Lower leg skin (tissue), 4 donors: ENCODE data around the gene SPRR2D. TPM values are rescaled to one million over a fixed set of nuclear protein-coding genes. Genes with fewer than 3 reads are reported as not detected.

ENCODE experiments used
- DNase-seq, 2 donors: peaks; one replicate each; pipeline ENCODE4 v3.0.0-alpha.2; 2019; ENCODE audit warnings: low spot score in 2 of 2
- H3K4me3 ChIP-seq: fragments of 200-600 bp; sonication (generic); 2 replicates; pipeline ENCODE4 v1.5.1; 2017; ENCODE audit warnings: mild to moderate bottlenecking, low read depth; ENCODE audit not compliant: poor library complexity, severe bottlenecking
- CTCF ChIP-seq, 3 donors: fragments of 450-650 bp; IDR thresholded peaks; one replicate each; pipeline ENCODE4 v1.5.1; 2016; ENCODE audit warnings: antibody characterized with exemption in 3 of 3, mild to moderate bottlenecking in 3 of 3, moderate library complexity in 2 of 3
- POLR2A ChIP-seq, 2 donors: fragments of 450-650 bp; IDR thresholded peaks; one replicate each; pipeline ENCODE4 v1.6.1; 2016 to 2017; ENCODE audit warnings: antibody characterized with exemption in 2 of 2, mild to moderate bottlenecking in 1 of 2, moderate library complexity in 1 of 2
- WGBS, 2 donors: methylation state at CpG; one replicate each; pipeline ENCODE4 v1.1.5; 2018; 5-methylcytosine and 5-hydroxymethylcytosine counted together
- intact Hi-C: fragments of 100-400 bp; cut with DNase I; formaldehyde crosslinking; loops from one replicate; pipeline ENCODE4 v1.15.0; 2023; ENCODE audit warnings: low total_unique reads
- total RNA-seq, 4 donors: library from RNA; depleted of rRNA; stranded (reverse); fragments of >200 nt; gene quantifications; one replicate each; pipeline ENCODE4 v1.1.0, GENCODE V29; 2016

The SPRR2D gene
- 100 to 1,000 TPM in 1 of 4 donors, 10 to 100 TPM in 1, 1 to 10 TPM in 2; 1.1 to 148 (median 20.6) TPM for total RNA-seq

- no peak within 1 kb of the TSS for H3K4me3 ChIP-seq
- no peak for DNase-seq
- no peak for TF ChIP-seq POLR2A (IDR thresholded peaks at IDR 0.05)
- TF ChIP-seq CTCF (IDR thresholded peaks at IDR 0.05): no peak
- intact Hi-C loops: no loop called here
- WGBS, 2 donors: 53 to 67% methylated on average over 4 of the region's 4 CpGs
Measured at GRCh38 chr1:153040950-153041631, at the start of gene SPRR2D. Gene SPRR2D (minus strand): TSS chr1:153041120. CDS start chr1:153040346, 774 bp downstream.

DNA sequence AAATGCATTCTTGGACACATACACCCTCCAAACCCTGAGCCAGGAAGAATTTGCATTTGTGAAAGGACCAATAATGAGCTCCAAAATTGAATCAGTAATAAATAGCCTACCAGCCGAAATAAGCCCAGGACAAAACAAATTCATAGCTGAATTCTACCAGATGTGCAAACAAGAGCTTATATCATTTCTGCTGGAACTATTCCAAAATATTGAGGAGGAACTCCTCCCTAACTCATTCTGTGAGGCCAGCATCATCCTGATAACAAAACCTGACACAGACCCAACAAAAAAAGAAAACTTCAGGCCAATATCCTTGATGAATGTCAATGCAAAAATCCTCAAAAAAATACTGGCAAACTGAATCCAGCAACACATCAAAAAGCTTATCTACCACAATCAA lies 46.7 kb upstream of the SPRR2D start:
- H3K4me3 ChIP-seq: no peak overlapping the region
- no peak for DNase-seq
- intact Hi-C loops: no loop called here
- WGBS, 2 donors: 52 to 54% methylated on average over 1 of the region's 1 CpG
- TF ChIP-seq POLR2A (IDR thresholded peaks at IDR 0.05) (no peak), CTCF (IDR thresholded peaks at IDR 0.05) (no peak)

DNA sequence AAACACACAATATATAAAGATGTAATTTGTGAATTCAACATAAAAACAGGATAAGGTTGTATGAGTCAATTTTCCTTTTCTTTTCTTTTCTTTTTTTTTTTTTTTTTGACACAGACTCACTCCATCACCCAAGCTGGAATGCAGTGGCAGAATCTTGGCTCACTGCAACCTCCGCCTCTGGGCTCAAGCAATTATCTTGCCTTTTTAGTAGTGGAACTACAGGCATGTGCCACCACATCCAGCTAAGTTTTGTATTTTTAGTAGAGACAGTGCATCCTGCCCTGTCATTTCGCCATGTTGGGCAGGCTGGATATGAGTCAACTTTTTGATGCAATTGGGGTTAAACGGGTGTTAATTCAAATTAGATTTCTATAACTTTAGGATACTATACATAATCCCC lies 40.8 kb upstream of the SPRR2D start:
- TF ChIP-seq POLR2A (IDR thresholded peaks at IDR 0.05): no peak
- TF ChIP-seq CTCF (IDR thresholded peaks at IDR 0.05): no peak
- 49 to 61% methylated on average over 3 of the region's 3 CpGs for WGBS, 2 donors
- intact Hi-C loops: no loop called here

DNA sequence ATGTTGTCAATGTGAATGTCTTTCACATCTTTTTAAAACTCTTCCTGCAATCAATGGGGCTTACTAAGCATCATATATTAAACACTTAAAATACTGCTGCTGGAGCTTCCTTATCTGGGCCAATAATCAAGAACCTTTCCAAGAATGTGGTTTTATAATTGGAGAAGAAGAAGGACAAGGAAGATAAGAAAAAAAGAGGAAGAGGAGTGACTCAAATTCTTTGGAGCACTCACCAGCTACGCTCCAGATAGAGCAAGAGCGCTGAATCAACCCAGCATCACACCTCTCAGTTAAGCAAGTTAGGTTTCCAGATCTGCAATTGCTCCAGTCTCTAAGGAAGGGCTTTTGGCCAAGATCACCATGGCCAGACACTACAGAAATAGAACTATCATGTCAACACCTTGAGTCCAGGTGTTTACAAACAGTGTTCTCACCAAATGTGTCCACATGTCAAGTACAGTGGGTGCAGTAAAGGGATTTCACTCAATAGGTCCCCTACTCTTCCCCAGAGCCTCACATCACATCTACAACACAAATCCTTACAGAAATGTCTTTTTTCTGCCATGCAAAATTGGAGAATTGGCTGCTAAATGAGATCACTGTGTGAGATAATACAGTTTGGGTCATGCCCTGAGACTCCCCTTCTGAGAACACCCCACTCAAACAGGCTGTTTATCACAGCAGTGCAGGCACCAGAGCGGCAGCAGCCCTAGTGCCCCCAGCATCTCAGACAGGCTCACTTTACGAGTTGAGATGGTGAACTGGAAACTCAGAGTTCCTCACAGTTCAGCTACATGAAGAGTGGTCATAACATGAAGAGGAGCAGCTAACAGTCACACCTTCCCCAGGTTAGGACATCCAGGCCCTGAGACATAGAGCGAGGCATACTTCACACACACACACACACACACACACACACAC lies 32.1 kb upstream of the SPRR2D start:
- no peak for DNase-seq
- TF ChIP-seq CTCF (IDR thresholded peaks at IDR 0.05) (no peak), POLR2A (IDR thresholded peaks at IDR 0.05) (no peak)
- 75 to 86% methylated on average over 5 of the region's 5 CpGs for WGBS, 2 donors
- H3K4me3 ChIP-seq: no peak overlapping the region
- intact Hi-C loops: no loop called here

More for the DNA sequence above, 40.8 kb upstream of the SPRR2D start:
- H3K4me3 ChIP-seq: no peak overlapping the region
- DNase-seq: no peak

DNA sequence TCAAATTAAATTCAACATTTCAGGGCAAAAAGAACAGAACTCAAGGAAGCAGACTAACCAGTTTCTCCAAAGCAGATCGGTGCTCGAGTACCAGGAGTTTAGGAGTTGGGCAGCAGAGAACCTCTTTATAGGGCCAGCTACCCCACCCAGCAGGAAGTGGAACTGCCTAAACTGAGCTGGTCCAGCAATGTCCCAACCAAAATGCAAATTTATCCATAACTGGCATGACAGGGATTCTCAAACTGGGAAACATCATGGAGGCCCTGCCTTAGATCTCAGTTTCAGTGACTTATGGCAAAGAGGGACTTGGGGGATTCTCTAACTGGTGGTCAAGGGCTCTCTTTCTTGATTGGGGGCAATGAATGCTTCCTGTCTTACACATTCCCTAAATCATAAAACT lies 30.6 kb upstream of the SPRR2D start, which contains the start of gene SPRR2B:
Gene SPRR2B (minus strand): TSS at position 101 of the 400 bp plus-strand sequence. CDS start 772 bp downstream, outside the sequence.
- intact Hi-C loops: no loop called here
- DNase-seq: no peak
- 58 to 60% methylated on average over 2 of the region's 2 CpGs for WGBS, 2 donors
- TF ChIP-seq POLR2A (IDR thresholded peaks at IDR 0.05): no peak
- no peak for TF ChIP-seq CTCF (IDR thresholded peaks at IDR 0.05)
- no peak within 1 kb of the TSS for H3K4me3 ChIP-seq
